ENCODE data around the gene PLEKHG4B.
"Not testable (repeated sequence)": the region's sequence is repeated elsewhere in the genome, so short reads cannot be mapped to it uniquely, and the experiment has no call there.

The PLEKHG4B gene

DNA sequence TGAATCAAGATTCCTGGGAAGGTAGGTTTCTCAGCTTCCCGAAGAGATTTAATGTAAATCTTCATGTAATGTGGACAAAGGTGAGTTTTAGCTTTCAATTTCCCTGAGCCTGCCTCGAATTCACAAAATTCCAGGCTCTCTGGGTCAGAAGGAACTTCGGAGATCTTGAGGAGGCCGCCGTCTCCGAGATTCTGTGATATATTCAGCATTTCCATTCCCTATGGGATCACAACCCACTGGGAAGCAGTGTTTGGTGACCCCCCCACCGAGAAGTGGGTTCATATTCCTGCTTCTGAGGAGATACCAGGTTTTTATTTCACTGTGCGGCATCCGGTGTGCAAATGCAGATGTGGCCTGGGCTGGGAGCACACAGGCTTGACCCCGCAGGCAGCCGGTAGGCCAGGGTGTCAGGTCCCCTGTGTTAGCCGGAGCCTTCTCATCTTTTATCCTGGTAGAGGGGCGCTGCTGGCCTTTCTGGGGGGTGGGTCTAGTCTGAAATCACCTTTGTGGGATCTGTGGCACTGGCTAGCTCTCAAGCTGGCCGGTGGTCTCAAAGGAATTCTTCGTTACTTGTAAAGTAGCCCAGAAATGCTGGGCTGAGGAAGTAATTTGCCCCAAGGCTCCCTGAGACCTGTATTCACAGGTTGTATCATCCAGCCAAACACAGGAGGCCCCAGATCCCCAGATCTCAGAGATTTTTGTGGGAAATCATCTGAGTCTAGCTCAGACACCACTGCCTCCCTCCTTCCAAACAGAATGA lies 1.4 kb downstream of the PLEKHG4B start:
- no peak for DNase-seq (ENCODE audit: low read depth)

DNA sequence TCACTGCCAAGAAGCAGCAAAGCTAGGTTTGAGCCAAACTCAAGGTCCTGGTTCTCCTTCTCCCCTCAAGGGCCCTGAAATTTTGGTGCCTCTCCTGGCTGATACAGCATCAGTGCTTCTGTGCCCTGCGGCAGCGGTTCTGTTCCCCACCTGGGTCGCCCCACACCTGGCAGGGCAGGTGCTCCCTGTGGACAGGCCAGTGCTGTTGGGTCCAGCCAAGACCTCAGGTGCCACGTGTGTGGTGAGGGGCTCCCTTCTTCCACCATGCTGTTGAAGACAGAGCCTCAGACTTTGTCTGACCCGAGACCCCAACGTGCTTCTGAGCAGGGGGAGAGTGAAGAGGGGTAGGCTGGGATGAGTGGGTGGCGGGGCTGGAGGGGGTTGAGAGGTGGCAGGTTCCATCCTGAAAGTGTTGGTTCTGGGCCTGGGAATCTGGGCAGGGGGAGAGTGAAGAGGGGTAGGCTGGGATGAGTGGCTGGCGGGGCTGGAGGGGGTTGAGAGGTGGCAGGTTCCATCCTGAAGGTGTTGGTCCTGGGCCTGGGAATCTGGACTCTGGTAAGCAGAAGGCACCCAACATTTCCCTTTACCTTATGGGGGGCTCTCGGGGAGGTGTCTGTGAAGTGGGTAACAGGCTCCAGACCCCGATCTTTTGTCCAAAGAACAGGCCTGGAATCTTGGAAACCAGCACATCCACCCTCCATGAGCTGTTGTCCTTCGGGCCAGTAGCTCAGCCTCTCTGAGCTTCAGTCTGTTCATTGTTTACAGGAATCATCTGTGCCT lies 2.3 kb downstream of the PLEKHG4B start:
- no peak for DNase-seq (ENCODE audit: low read depth)

DNA sequence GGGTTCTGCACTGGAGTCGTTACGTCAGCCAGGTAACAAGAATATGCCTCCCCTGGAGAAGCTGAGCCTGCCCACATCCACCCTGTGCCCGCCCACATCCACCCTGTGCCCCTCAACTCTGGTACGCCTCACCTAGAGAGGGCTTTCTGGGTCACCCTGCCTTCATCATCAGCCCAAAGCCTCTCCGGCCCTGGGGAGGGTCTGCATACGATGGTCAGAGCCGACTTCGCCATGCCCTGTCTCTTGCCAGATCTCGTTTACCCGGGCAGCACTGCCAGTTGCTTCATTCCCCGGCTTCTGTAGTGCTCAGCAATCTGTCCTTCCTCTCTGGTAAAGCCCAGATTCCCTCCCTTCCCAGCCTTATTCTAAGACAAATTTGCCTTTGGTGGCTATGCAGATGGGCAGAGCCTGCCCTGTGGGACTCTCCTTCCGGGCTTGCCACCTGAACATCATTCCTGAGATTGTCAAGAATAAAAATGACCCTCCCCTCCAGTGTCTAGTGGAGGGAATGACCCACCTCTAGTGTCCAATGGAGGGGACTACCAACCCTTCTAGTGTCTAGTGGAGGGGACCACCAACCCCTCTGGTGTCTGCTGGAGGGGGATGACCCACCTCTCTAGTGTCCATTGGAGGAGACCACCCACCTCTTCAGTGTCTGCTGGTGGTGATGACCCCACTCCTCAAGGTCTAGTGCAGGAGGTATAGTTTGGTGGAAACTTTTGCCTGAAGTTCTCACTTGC lies 3.4 kb downstream of the PLEKHG4B start:
- DNase-seq (ENCODE audit: low read depth): no peak

DNA sequence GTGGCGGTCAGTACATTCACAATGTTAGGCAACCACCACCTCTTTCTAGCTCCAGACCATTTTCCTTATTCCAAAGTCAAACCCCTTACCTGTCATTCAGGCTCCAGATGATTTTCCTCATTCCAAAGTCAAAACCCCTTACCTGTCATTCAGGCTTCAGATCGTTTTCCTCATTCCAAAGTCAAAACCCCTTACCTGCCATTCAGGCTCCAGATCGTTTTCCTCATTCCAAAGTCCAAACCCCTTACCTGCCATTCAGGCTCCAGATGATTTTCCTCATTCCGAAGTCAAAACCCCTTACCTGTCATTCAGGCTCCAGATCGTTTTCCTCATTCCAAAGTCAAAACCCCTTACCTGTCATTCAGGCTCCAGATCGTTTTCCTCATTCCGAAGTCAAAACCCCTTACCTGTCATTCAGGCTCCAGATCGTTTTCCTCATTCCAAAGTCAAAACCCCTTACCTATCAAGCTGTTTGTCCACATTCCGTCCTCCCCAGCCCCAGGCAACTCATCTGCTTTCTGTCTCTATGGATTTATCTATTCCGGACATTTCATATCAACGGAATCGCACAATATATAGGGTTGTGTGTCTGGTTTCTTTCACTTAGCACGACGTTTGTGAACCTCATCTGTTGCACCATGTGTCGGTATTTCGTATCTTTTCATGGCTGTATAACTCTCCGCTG lies 5.2 kb downstream of the PLEKHG4B start:
- no peak for DNase-seq (ENCODE audit: low read depth)

DNA sequence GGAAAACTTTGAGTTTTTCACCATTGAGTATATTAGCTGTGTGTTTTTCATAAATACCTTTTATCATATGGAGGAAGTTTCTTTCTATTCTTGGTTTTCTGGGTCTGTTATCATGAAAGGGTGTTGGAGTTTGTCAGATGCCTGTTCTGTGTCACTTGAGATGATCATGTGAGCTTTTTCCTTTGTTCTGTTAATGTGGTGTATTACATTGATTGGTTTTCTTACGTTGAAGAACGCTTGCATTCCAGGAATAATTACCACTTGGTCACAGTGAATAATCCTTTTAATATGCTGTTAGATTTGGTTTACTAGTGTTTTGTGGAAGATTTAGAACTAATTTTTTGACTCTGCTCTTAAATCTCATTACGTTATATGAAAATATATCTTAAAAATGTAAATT lies 7.8 kb downstream of the PLEKHG4B start:
- DNase-seq (ENCODE audit: low read depth): no peak

DNA sequence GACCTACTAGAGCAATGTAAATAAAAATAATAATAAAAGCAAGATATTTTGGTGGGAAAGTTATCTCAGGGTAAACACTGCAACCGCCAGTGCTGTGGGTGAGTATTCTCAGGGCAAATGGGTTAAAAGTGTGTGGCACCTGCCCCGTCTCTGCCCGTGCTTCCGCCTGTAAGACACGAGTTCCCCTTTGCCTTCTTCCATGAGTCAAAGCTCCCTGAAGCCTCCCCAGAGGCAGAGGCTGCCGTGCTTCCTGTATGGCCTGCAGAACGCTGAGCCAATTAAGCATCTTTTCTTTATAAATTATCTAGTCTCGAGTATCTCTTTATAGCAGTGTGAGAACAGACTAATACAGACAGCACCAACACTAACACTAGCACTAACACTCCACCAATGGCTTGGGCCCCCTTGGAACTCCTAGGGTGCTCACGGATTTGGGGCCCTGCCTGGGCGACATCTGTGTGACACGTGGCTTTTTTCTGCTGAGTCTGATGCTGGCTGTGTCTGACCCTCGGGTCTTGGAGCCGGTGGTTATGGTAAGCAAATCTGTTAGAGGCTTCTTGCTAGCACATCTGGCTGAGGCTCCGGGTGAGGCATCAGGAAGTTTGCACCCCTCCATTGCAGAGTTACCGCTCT lies 10.6 kb downstream of the PLEKHG4B start:
- no peak for DNase-seq (ENCODE audit: low read depth)

DNA sequence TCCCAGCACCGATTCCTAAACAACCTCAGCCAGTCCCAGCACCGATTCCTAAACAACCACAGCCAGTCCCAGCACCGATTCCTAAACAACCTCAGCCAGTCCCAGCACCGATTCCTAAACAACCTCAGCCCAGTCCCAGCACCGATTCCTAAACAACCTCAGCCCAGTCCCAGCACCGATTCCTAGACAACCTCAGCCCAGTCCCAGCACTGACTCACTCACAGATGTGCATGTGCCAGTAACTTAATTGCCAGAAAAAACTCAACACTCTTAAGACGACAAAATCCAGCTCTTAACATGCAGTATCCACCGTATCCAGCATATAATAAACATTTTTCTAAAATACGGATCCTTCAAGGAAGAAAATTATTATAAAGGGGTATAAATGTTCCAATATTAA lies 12.1 kb downstream of the PLEKHG4B start:
- not testable (repeated sequence) for DNase-seq (ENCODE audit: low read depth)

DNA sequence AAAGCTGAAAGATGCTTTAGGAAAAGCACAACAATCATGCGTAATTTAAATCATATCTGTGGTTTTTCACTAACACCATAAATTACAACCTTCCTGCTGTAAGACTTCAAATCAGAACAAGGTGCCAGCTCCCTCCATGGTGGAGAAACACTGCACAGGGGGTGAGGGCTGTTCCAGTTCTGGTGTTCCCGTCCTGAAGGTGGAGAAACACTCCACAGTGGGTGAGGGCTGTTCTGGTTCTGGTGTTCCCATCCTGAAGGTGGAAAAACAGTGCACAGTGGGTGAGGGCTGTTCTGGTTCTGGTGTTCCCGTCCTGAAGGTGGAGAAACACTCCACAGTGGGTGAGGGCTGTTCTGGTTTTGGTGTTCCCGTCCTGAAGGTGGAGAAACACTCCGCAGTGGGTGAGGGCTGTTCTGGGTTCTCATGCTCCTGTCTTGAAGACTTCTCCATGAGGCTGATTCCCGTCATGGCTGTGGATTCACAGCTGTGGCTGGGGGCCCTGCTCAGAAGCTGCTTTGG lies 12.9 kb downstream of the PLEKHG4B start:
- DNase-seq (ENCODE audit: low read depth): no peak

DNA sequence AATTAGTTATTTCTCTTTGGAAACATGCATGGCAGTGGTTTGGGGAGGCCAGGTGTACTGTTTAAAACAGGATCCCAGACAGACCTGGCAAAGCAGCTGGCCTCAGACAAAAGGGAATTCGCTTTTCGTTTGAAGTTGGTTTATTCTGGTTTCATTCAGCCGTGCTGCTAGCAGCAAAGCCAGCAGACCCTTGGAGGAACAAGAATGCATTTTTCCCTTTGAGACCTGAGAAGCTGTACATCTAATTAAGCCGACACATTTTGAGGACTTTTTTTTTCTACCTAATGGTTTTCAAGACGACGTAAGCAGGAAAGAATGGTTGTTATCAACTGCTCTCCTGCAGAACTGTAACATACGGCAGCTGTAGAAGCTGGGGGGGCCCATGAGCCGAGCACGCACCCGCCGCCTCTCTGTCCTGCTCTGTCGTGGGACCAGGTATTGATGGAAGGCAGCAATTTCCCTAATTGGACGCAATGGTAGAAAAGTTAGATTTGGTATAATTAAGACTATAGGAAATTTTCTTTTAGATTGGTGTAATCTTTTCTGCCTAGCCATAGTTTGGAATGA lies 13.6 kb downstream of the PLEKHG4B start:
- DNase-seq (ENCODE audit: low read depth): no peak

DNA sequence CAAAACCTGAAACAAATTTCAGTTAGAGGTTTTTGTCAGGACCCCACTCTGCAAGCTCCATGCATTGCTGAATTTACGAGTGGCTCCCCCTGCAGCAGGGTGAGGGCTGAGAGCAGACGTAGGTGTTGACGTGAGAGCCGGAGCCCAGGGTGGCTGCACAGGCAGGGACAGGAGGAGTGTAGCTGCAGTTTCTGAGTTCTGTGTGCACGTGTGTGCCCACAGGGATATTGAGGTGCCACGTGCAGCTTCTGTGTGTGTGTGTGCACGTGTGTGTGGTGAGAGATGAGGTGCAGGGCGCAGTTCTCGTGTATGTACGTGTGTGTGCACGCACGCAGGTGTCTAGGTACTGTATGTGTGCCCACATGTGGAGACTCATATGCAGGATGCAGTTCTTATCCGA lies 14.6 kb downstream of the PLEKHG4B start:
- DNase-seq (ENCODE audit: low read depth): no peak

DNA sequence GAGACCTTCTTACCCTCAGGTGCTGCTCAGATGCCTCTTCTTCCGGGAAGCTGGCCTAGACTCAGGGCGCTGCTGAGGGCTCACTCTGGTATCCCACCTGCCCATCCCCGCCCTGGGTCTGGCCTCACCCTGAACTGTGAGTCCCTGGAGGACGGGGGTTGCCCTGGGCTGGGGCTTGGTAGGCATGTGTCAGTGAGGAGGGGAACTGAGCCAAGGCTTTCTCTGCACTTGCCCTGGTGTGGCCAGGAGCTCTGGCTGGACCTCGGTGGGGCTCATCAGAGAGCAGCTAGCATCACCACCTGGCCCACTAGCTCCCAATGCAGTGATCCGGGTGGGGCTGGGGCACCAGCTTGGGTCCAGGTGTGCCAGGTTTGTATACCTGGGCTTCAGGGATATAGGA lies 15.6 kb downstream of the PLEKHG4B start:
- DNase-seq (ENCODE audit: low read depth): no peak

DNA sequence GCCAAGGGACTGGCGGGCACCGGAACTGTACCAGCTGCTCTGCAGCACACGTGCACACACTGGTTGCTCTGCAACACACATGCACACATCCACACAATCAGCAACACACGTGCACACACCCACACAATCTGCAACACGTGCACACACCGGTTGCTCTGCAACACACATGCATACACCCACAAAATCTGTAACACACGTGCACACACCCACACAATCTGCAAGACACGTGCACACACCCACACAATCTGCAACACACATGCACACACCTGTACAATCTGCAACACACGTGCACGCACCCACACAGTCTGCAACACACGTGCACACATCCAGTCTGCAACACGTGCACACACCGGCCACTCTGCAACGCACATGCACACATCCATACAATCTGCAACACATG lies 17.9 kb downstream of the PLEKHG4B start:
- no peak for DNase-seq (ENCODE audit: low read depth)

DNA sequence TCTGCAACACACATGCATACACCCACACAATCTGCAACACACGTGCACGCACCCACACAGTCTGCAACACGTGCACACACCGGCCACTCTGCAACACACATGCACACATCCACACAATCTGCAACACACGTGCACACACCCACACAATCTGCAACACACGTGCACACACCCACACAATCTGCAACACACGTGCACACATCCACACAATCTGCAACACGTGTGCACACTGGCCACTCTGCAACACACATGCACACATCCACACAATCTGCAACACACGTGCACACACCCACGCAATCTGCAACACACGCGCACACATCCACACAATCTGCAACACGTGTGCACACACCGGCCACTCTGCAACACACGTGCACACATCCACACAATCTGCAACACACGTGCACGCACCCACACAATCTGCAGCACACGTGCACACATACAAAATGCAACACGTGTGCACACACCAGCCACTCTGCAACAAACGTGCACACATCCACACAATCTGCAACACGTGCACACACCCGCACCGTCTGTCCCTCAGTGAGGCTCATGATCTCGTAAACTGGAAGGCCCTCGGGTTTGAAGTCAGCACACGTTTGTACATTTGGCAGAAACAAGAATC lies 18.4 kb downstream of the PLEKHG4B start:
- no peak for DNase-seq (ENCODE audit: low read depth)

DNA sequence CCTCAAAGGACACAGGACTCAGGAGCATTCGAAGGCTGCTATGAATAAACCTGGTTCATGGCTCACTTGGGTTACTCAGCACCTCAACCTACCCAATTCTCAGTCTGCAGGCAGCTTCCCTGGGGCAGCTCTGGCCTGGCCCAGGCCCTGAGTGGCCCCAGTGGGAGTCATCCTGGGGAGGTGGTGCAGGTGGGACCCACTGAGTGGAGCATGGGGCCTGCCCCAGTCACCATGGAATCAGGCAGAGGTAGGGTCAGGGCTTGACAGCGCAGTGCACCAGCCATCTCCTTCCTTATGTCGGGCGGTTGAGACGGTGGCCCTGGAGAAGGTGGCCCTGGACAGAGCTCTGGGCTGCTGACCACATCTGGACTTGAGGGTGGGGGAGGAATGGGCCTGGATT lies 19.2 kb downstream of the PLEKHG4B start:
- DNase-seq (ENCODE audit: low read depth): no peak

DNA sequence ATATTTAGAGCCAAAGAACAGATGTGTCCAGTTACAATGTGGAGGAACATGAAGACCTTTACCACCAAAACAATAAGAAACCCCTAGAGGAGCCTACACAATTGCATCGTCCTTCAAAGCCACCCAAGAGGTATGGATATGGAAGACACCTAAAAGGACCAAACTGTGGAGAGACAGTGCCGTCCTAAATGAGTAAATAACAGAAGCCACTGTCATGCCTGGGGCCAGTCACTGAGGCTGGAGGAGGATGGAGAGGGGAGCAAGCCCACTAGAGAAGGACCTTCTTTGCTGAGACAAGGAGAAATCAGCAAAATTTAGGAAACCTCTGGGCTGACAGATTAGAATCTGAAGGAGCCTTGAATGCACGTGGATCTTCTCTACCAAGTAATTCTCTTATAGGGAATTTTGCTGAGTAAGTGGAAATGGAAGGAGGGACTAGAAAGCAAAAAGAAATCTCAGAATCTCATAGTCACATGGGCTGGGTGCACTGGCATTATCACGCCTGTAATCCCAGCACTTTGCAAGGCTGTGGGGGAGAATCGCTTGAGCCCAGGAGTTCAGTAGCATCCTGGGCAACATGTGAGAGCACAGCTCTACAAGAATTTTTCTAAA lies 27.6 kb downstream of the PLEKHG4B start:
- no peak for DNase-seq (ENCODE audit: low read depth)

DNA sequence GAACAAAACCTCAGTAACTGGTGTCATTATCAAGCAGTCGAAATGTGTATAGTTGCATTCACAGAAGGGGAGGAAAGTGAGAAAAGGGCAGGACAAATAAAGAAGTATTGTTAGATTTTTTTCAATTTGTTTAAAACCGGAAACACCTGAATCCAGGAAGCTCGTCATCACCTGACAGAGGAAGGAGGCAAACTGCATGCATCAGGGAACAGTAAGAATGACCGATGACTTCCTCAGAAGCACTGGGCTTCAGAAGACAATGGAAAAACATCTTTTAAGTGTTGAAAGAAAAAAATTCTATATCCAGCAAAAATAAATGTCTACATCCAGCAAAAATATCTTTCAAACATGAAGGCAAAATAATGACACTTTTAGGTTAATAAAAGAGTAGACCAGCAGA lies 29.5 kb downstream of the PLEKHG4B start:
- no peak for DNase-seq (ENCODE audit: low read depth)

DNA sequence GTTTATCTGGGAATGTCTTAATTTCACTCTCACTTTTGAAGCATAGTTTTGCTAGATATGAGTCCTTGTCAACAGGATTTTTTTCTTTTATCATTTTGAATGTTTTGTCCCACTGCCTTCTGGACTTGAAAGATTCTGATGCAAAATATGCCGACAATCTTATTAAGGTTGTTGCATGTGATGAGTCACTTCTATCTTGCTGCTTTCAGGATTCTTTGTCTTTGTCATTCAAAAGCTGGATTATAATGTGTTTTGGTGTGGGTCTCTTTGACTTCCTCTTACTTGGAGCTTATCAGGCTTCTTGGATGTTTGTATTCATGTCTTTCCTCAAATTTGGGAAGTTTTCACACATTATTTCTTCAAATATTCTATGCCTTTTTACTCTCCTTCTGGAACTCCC lies 33.8 kb downstream of the PLEKHG4B start:
- DNase-seq (ENCODE audit: low read depth): no peak

DNA sequence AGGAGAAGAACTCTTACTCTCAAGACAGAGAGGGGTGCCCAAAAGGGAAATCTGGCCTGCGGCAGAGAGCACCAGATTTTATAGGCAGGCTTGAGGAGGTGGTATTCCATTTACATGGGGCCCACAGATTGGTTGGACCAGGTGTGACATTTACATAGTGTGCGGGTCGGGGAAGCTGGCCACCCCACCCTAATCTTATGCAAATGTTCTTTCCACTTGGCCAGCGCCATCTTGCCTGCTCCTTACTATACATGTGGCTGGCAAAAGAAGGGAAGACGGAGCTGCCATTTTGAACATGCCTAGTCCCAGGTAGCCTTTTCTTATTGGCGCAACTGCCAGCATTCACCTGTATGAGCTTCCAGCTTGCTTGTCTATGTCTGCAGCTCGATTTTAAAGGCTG lies 34.8 kb downstream of the PLEKHG4B start:
- no peak for DNase-seq (ENCODE audit: low read depth)

DNA sequence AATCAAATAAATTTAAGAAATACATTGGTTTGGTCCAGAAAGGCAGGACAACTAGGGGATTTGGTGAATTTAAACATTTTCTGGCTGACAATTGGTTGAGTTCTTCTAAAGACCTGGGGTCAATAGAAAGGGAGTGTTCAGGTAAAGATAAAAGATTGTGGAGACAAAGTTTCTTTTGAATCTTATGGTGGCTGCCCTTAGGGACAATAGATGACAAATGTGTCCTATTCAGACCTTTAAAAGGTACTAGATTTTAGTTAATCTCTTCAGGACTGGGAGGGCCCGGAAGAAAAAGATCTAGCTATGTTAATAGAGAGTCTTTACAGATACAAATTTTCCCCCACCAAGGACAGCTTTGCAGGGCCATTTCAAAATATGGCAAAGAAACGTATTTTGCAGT lies 35.9 kb downstream of the PLEKHG4B start:
- no peak for DNase-seq (ENCODE audit: low read depth)

DNA sequence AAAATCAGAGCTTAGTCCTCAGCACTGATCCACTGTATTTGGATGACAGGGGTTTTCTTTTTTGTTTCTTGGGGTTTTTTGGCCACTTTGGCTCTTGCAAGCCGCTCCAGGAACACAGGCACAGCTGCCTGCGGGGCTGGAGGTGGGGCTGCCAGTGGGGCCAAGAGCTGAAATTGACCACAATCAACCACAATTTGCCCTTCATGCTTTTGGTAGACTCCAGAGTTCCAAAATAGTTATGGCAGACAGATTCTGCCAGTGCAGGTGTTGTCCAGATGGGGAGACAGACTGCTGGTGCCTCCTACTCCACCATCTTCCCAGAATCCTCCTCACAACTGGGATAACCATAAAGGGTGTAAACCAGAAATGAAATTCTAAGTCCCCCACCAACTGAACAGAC lies 36.5 kb downstream of the PLEKHG4B start:
- DNase-seq (ENCODE audit: low read depth): no peak
